Spleen (tissue), 7 donors: Measurements from ENCODE around the gene LDLRAD4.

ENCODE experiments used
- CTCF ChIP-seq, 11 experiments: fragments of 200-600 bp in 7 of 11; fragments of 450-650 bp in 4 of 11; sonication (generic) in 4 of 11; IDR thresholded peaks in 8 of 11; conservative IDR thresholded peaks in 3 of 11; 1 replicate in 7 of 11; 2 replicates in 4 of 11; pipeline versions ENCODE4 v1.4.0 to v1.8.0; 2016 to 2021; ENCODE audit warnings: antibody characterized with exemption in 11 of 11, inconsistent platforms in 4 of 11, mild to moderate bottlenecking in 1 of 11
- POLR2A ChIP-seq, 3 donors: fragments of 450-650 bp; IDR thresholded peaks; one replicate each; pipeline ENCODE4 v1.5.1; 2017; ENCODE audit warnings: antibody characterized with exemption in 3 of 3, mild to moderate bottlenecking in 1 of 3
- POLR2AphosphoS5 ChIP-seq, 3 donors: sonication (generic); formaldehyde crosslinking; IDR thresholded peaks; one replicate each; pipeline ENCODE4 v1.5.1; 2017; ENCODE audit warnings: antibody characterized with exemption in 3 of 3
- donor health status: DM: no; HTN: no; CAD: no; lungs with moderate emphysema.
- donor health status: DM: no; HTN: no; CAD: no.
- donor health status: DM: no; HTN: no; CAD: no.

- no peak for TF ChIP-seq CTCF (IDR thresholded peaks at IDR 0.05 in 8 of 11, conservative IDR thresholded peaks at IDR 0.05 in 3 of 11)
- TF ChIP-seq POLR2A (IDR thresholded peaks at IDR 0.05) = no peak
- TF ChIP-seq POLR2AphosphoS5 (IDR thresholded peaks at IDR 0.05) = no peak
Observed at GRCh38 chr18:13579874-13580273, 361.3 kb downstream of the LDLRAD4 start.
